ENCODE data around the gene FAM180A. TPM values are rescaled to one million over a fixed set of nuclear protein-coding genes. Genes with fewer than 3 reads are reported as not detected.

The FAM180A gene
- total RNA-seq, 2 experiments from 2014 or later = not detected

DNA sequence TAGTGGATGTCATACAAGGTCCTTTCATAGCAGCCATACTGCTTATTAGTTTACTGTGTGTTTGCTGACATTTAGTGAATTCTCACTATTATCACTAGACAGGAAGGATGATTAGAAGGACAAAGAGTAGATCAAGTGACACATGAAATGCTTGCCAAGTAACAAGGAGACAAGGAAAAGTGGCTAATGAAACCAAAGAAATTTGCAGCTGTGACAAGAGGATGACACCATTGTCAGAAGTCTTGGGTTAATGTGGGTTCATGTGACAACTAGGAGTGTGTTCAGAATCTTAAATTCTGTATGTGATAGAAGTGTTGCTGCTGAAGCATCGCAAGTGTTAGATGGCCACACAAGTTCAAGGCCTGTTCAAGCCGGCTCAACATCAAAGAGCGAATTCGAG, 40.8 kb upstream of the FAM180A start:
- CTCF ChIA-PET (ENCODE audit: unreplicated experiment) = no interaction called here

DNA sequence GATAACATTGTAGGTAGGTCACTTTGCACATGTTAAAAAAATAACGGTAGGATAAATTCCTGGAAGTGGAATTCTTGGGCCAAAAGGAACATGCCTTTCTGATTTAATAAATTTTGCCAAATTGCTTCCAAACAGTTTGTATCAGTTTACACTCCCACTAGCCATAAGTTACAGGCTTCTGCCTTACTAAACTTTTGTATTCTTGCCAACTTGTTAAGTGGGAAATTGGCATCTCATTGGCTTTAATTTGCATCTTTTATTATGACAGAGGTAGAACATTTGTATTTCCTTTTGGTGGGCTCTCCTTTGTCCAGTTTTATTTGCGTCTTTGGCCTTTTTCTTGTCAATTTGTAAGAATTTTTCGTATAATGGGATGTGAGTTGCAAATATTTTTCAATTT, 38.3 kb upstream of the FAM180A start:
- intact Hi-C loops (cut with micrococcal nuclease; ENCODE audit: unreplicated experiment) = no loop called here

More for the DNA sequence above, 40.8 kb upstream of the FAM180A start:
- Histone ChIP-seq H2AFZ (ENCODE audit: low read length) (no peak overlapping the region), H3K36me3 (ENCODE audit: insufficient read depth, low read length) (no peaks in the 10 kb centered on the region), H3K4me3 (ENCODE audit: low read depth, low read length, poor library complexity, severe bottlenecking) (no peak overlapping the region), H3K4me2 (ENCODE audit: low read length) (no peak overlapping the region), H3K9me3 (ENCODE audit: low read length) (no peaks in the 10 kb centered on the region), H3K4me1 (ENCODE audit: insufficient read depth, low read length, poor library complexity, severe bottlenecking) (no peaks in the 10 kb centered on the region), H3K79me2 (ENCODE audit: insufficient read depth, low read depth, low read length) (no peaks in the 10 kb centered on the region), H3K9me2 (ENCODE audit: insufficient read depth, low read length) (no peaks in the 10 kb centered on the region), H3K27ac (ENCODE audit: low read depth, low read length, poor library complexity, severe bottlenecking) (no peak overlapping the region), H4K20me1 (ENCODE audit: insufficient read depth, low read length) (no peaks in the 10 kb centered on the region)
- no peak for DNase-seq (ENCODE audit: low spot score)
- POLR2A ChIA-PET = interaction anchor here (0.6 kb wide), 1 partner anchor 430 kb away, joined by 3 read pairs; no protein-coding TSS in a partner anchor
- TF ChIP-seq, protein P1, sequence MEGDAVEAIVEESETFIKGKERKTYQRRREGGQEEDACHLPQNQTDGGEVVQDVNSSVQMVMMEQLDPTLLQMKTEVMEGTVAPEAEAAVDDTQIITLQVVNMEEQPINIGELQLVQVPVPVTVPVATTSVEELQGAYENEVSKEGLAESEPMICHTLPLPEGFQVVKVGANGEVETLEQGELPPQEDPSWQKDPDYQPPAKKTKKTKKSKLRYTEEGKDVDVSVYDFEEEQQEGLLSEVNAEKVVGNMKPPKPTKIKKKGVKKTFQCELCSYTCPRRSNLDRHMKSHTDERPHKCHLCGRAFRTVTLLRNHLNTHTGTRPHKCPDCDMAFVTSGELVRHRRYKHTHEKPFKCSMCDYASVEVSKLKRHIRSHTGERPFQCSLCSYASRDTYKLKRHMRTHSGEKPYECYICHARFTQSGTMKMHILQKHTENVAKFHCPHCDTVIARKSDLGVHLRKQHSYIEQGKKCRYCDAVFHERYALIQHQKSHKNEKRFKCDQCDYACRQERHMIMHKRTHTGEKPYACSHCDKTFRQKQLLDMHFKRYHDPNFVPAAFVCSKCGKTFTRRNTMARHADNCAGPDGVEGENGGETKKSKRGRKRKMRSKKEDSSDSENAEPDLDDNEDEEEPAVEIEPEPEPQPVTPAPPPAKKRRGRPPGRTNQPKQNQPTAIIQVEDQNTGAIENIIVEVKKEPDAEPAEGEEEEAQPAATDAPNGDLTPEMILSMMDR (conservative IDR thresholded peaks at IDR 0.05; ENCODE audit: low read length) = no peak
- no peak for TF ChIP-seq EZH2phosphoT487 (IDR thresholded peaks at IDR 0.05; ENCODE audit: borderline replicate concordance, low read depth, low read length)
- no TSS peak for BruUV-seq (replicated peaks)
- intact Hi-C loops (cut with micrococcal nuclease; ENCODE audit: unreplicated experiment) = no loop called here

DNA sequence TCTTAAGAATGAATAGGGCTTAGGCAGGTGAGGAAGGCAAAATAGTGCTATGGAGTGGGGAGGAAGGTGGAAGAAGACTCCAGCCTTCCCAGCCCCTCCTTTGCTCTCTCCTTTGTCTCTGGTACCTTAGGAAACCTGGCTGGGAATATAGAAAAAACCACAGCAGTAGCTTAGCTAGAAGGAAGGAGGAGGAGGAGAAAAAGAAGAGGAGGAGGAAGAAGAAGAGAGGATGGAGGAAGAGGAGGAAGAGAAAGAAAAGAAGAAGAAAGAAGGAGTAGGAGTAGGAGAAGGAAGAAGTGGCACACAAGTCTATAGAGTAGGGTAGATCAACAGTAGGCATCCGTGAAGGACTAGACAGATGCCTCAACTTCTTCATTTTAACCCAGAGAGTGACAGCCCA, 36.5 kb upstream of the FAM180A start:
- Histone ChIP-seq H2AFZ (ENCODE audit: low read length) (no peak overlapping the region), H3K4me3 (ENCODE audit: low read depth, low read length, poor library complexity, severe bottlenecking) (no peak overlapping the region), H3K9me2 (ENCODE audit: insufficient read depth, low read length) (no peaks in the 10 kb centered on the region), H3K79me2 (ENCODE audit: insufficient read depth, low read depth, low read length) (no peaks in the 10 kb centered on the region), H3K27ac (ENCODE audit: low read depth, low read length, poor library complexity, severe bottlenecking) (no peak overlapping the region), H3K9me3 (ENCODE audit: low read length) (no peaks in the 10 kb centered on the region), H4K20me1 (ENCODE audit: insufficient read depth, low read length) (no peaks in the 10 kb centered on the region), H3K4me2 (ENCODE audit: low read length) (no peak overlapping the region), H3K4me1 (ENCODE audit: insufficient read depth, low read length, poor library complexity, severe bottlenecking) (no peaks in the 10 kb centered on the region), H3K36me3 (ENCODE audit: insufficient read depth, low read length) (no peaks in the 10 kb centered on the region)
- intact Hi-C loops (cut with micrococcal nuclease; ENCODE audit: unreplicated experiment) = no loop called here
- BruUV-seq (replicated peaks) = no TSS peak
- ChIA-PET POLR2A (interaction anchor here (0.6 to 0.9 kb wide), 3 partner anchors 13 to 446 kb away, joined by 3 read pairs; no protein-coding TSS in a partner anchor), CTCF (ENCODE audit: unreplicated experiment) (interaction anchor here (0.6 kb wide), 1 partner anchor 35 kb away, joined by 3 read pairs; no protein-coding TSS in a partner anchor)
- DNase-seq (ENCODE audit: low spot score) = no peak
- TF ChIP-seq EZH2phosphoT487 (IDR thresholded peaks at IDR 0.05; ENCODE audit: borderline replicate concordance, low read depth, low read length) = no peak
- TF ChIP-seq, protein P1 (conservative IDR thresholded peaks at IDR 0.05; ENCODE audit: low read length) = no peak

More for the DNA sequence above, 38.3 kb upstream of the FAM180A start:
- CTCF ChIA-PET (ENCODE audit: unreplicated experiment) = no interaction called here
- H3K4me3 ChIP-seq (ENCODE audit: low read depth, low read length, poor library complexity, severe bottlenecking) = no peak overlapping the region
- no peak for DNase-seq (ENCODE audit: low spot score)
- no peaks in the 10 kb centered on the region for H3K4me1 ChIP-seq (ENCODE audit: insufficient read depth, low read length, poor library complexity, severe bottlenecking)
- no peaks in the 10 kb centered on the region for H3K9me2 ChIP-seq (ENCODE audit: insufficient read depth, low read length)
- no TSS peak for BruUV-seq (replicated peaks)
- no peaks in the 10 kb centered on the region for H3K36me3 ChIP-seq (ENCODE audit: insufficient read depth, low read length)
- H3K79me2 ChIP-seq (ENCODE audit: insufficient read depth, low read depth, low read length) = no peaks in the 10 kb centered on the region
- no peak overlapping the region for H2AFZ ChIP-seq (ENCODE audit: low read length)
- no peak for TF ChIP-seq EZH2phosphoT487 (IDR thresholded peaks at IDR 0.05; ENCODE audit: borderline replicate concordance, low read depth, low read length)
- TF ChIP-seq, protein P1 (conservative IDR thresholded peaks at IDR 0.05; ENCODE audit: low read length) = no peak
- no peaks in the 10 kb centered on the region for H3K9me3 ChIP-seq (ENCODE audit: low read length)
- H3K27ac ChIP-seq (ENCODE audit: low read depth, low read length, poor library complexity, severe bottlenecking) = no peak overlapping the region
- H3K4me2 ChIP-seq (ENCODE audit: low read length) = no peak overlapping the region
- H4K20me1 ChIP-seq (ENCODE audit: insufficient read depth, low read length) = no peaks in the 10 kb centered on the region
- POLR2A ChIA-PET = interaction anchor here (0.6 kb wide), 1 partner anchor 92 kb away, joined by 3 read pairs; no protein-coding TSS in a partner anchor
